ENCODE data around the gene ZFR. TPM values are rescaled to one million over a fixed set of nuclear protein-coding genes. Genes with fewer than 3 reads are reported as not detected.
"Not testable (repeated sequence)": the region's sequence is repeated elsewhere in the genome, so short reads cannot be mapped to it uniquely, and the experiment has no call there.

The ZFR gene
- total RNA-seq, 1 donor from 2014 or later: 93.9 TPM

GRCh38 chr5:32358611-32359010 lies 85.9 kb downstream of the ZFR start:
- no peak for DNase-seq

GRCh38 chr5:32357658-32358057 lies 86.9 kb downstream of the ZFR start:
- no peak for DNase-seq

GRCh38 chr5:32355686-32356085 lies 88.9 kb downstream of the ZFR start:
- no peak for DNase-seq

- no peak for DNase-seq
Observed at GRCh38 chr5:32353420-32353819, 91.1 kb downstream of the ZFR start.

- no peak for DNase-seq
Observed at GRCh38 chr5:32352685-32353084, 91.9 kb downstream of the ZFR start.

GRCh38 chr5:32346869-32347268 lies 97.7 kb downstream of the ZFR start:
- no peak for DNase-seq

- no peak for DNase-seq
Observed at GRCh38 chr5:32343058-32343672, 101.4 kb downstream of the ZFR start.

- peak; percentile 18 for DNase-seq
Observed at GRCh38 chr5:32342656-32343055, 101.9 kb downstream of the ZFR start.

GRCh38 chr5:32339878-32340277 lies 104.7 kb downstream of the ZFR start:
- no peak for DNase-seq

- no peak for DNase-seq
Observed at GRCh38 chr5:32339198-32339597, 105.3 kb downstream of the ZFR start.

GRCh38 chr5:32332966-32333365 lies 111.6 kb downstream of the ZFR start:
- DNase-seq: no peak

- DNase-seq: no peak
Observed at GRCh38 chr5:32332361-32332760, 112.2 kb downstream of the ZFR start.

GRCh38 chr5:32331935-32332274 lies 112.6 kb downstream of the ZFR start:
- DNase-seq: no peak

- peak; percentile 59 for DNase-seq
Observed at GRCh38 chr5:32331217-32331934, 113.2 kb downstream of the ZFR start.

- no peak for DNase-seq
Observed at GRCh38 chr5:32330126-32330971, 114.2 kb downstream of the ZFR start.

GRCh38 chr5:32329395-32329834 lies 115.1 kb downstream of the ZFR start:
- DNase-seq: peak; percentile 71

GRCh38 chr5:32326216-32326772 lies 118.2 kb downstream of the ZFR start:
- no peak for DNase-seq

GRCh38 chr5:32325616-32326015 lies 118.9 kb downstream of the ZFR start:
- no peak for DNase-seq

- DNase-seq: peak; percentile 83
Observed at GRCh38 chr5:32325062-32325461, 119.5 kb downstream of the ZFR start.

- no peak for DNase-seq
Observed at GRCh38 chr5:32323741-32324140, 120.8 kb downstream of the ZFR start.

GRCh38 chr5:32322882-32323281 lies 121.7 kb downstream of the ZFR start:
- DNase-seq: no peak

- DNase-seq: not testable (repeated sequence)
Observed at GRCh38 chr5:32321787-32322186, 122.8 kb downstream of the ZFR start.

GRCh38 chr5:32320576-32320975 lies 124.0 kb downstream of the ZFR start:
- no peak for DNase-seq
